MM.1S (cell line): Measurements from ENCODE around the gene COL25A1.

Experiments used
- DNase-seq: peaks from one replicate; pipeline ENCODE4 v3.0.0-alpha.2; 2015
- H2AFZ ChIP-seq: fragments of 300-600 bp; sonication (generic); 2 replicates; pipeline ENCODE4 v1.6.0; 2016; ENCODE audit warnings: antibody characterized with exemption, low read length
- H3F3A ChIP-seq: fragments of 300-600 bp; sonication (generic); 2 replicates; pipeline ENCODE4 v1.6.1; 2016; ENCODE audit warnings: mild to moderate bottlenecking, antibody characterized with exemption, low read length, moderate library complexity, mixed read lengths; ENCODE audit not compliant: insufficient read depth
- H3K27ac ChIP-seq: fragments of 300-600 bp; sonication (generic); 2 replicates; pipeline ENCODE4 v1.5.1; 2016; ENCODE audit warnings: mild to moderate bottlenecking, low read length
- H3K27me3 ChIP-seq: fragments of 300-600 bp; sonication (generic); replicated peaks from 2 replicates; pipeline ENCODE4 v1.6.0; 2016; ENCODE audit warnings: low read length; ENCODE audit not compliant: insufficient read depth
- H3K36me3 ChIP-seq: fragments of 300-600 bp; sonication (generic); replicated peaks from 2 replicates; pipeline ENCODE4 v1.6.1; 2016; ENCODE audit warnings: mild to moderate bottlenecking, low read length, mixed read lengths; ENCODE audit not compliant: insufficient read depth
- H3K4me1 ChIP-seq: fragments of 300-600 bp; sonication (generic); 2 replicates; pipeline ENCODE4 v1.6.1; 2016; ENCODE audit warnings: low read length, mixed read lengths
- H3K4me2 ChIP-seq: fragments of 300-600 bp; sonication (generic); 2 replicates; pipeline ENCODE4 v1.6.0; 2016; ENCODE audit warnings: low read depth, low read length
- H3K4me3 ChIP-seq: fragments of 300-600 bp; sonication (generic); 2 replicates; pipeline ENCODE4 v1.5.1; 2016; ENCODE audit warnings: low read length, mixed read lengths
- H3K79me2 ChIP-seq: fragments of 300-600 bp; sonication (generic); 2 replicates; pipeline ENCODE4 v1.6.1; 2016; ENCODE audit warnings: mixed run types, low read length, mixed read lengths
- H3K9ac ChIP-seq: fragments of 300-600 bp; sonication (generic); 2 replicates; pipeline ENCODE4 v1.6.1; 2016; ENCODE audit warnings: low read length, mixed read lengths
- H3K9me2 ChIP-seq: fragments of 300-600 bp; sonication (generic); replicated peaks from 2 replicates; pipeline ENCODE4 v1.6.1; 2016; ENCODE audit warnings: mild to moderate bottlenecking, low read length, mixed read lengths; ENCODE audit not compliant: insufficient read depth
- H3K9me3 ChIP-seq: fragments of 300-600 bp; sonication (generic); replicated peaks from 2 replicates; pipeline ENCODE4 v1.6.1; 2016; ENCODE audit warnings: mild to moderate bottlenecking, low read length, mixed read lengths; ENCODE audit not compliant: insufficient read depth
- H4K20me1 ChIP-seq: fragments of 300-600 bp; sonication (generic); 2 replicates; pipeline ENCODE4 v1.6.1; 2016; ENCODE audit warnings: mild to moderate bottlenecking, low read length, moderate library complexity, mixed read lengths; ENCODE audit not compliant: insufficient read depth
- CTCF ChIP-seq: fragments of 300-600 bp; sonication (generic); IDR thresholded peaks from 2 replicates; pipeline ENCODE4 v1.5.1; 2016; ENCODE audit warnings: antibody characterized with exemption, low read length, mixed read lengths
- EZH2 ChIP-seq: fragments of 300-600 bp; sonication (generic); optimal IDR thresholded peaks from 2 replicates; pipeline ENCODE3; 2017; ENCODE audit warnings: low read depth, mild to moderate bottlenecking, antibody characterized with exemption, low read length, mixed read lengths
- EZH2phosphoT487 ChIP-seq: fragments of 300-600 bp; sonication (generic); IDR thresholded peaks from 2 replicates; pipeline ENCODE4 v1.6.1; 2018; ENCODE audit warnings: antibody characterized with exemption, low read length

COL25A1 gene

GRCh38 chr4:108887034-108887433 is 415.4 kb downstream of the COL25A1 start:
- no peak for TF ChIP-seq EZH2phosphoT487
- no peak for TF ChIP-seq CTCF
- TF ChIP-seq EZH2, result no peak
- no peaks in the 10 kb centered on the region for H3K36me3 ChIP-seq
- H3K4me1 ChIP-seq, result no peaks in the 10 kb centered on the region
- no peak overlapping the region for H3K27ac ChIP-seq
- no peak for DNase-seq
- no peaks in the 10 kb centered on the region for H3K9me2 ChIP-seq
- H2AFZ ChIP-seq, result no peak overlapping the region
- no peaks in the 10 kb centered on the region for H3K79me2 ChIP-seq
- no peak overlapping the region for H3K4me3 ChIP-seq
- H3K9ac ChIP-seq, result no peak overlapping the region
- no peak overlapping the region for H3K4me2 ChIP-seq
- no peaks in the 10 kb centered on the region for H3F3A ChIP-seq
- no peaks in the 10 kb centered on the region for H3K9me3 ChIP-seq
- no peaks in the 10 kb centered on the region for H4K20me1 ChIP-seq
- no peaks in the 10 kb centered on the region for H3K27me3 ChIP-seq

GRCh38 chr4:108885211-108885610 is 417.2 kb downstream of the COL25A1 start:
- Histone ChIP-seq H3K9ac (no peak overlapping the region), H3K79me2 (no peaks in the 10 kb centered on the region), H2AFZ (no peak overlapping the region), H3K9me3 (no peaks in the 10 kb centered on the region), H3K36me3 (no peaks in the 10 kb centered on the region), H4K20me1 (no peaks in the 10 kb centered on the region), H3K27ac (no peak overlapping the region), H3K9me2 (no peaks in the 10 kb centered on the region), H3K4me3 (no peak overlapping the region), H3K27me3 (no peaks in the 10 kb centered on the region), H3K4me1 (no peaks in the 10 kb centered on the region), H3F3A (no peaks in the 10 kb centered on the region), H3K4me2 (no peak overlapping the region)
- DNase-seq, result no peak
- TF ChIP-seq EZH2 (no peak), EZH2phosphoT487 (no peak), CTCF (no peak)

GRCh38 chr4:108884596-108884995 is 417.9 kb downstream of the COL25A1 start:
- TF ChIP-seq CTCF (no peak), EZH2 (no peak), EZH2phosphoT487 (no peak)
- Histone ChIP-seq H3K79me2 (no peaks in the 10 kb centered on the region), H3K9ac (no peak overlapping the region), H3K36me3 (no peaks in the 10 kb centered on the region), H2AFZ (no peak overlapping the region), H4K20me1 (no peaks in the 10 kb centered on the region), H3K27ac (no peak overlapping the region), H3K4me1 (no peaks in the 10 kb centered on the region), H3K9me3 (no peaks in the 10 kb centered on the region), H3K9me2 (no peaks in the 10 kb centered on the region), H3F3A (no peaks in the 10 kb centered on the region), H3K4me2 (no peak overlapping the region), H3K4me3 (no peak overlapping the region), H3K27me3 (no peaks in the 10 kb centered on the region)
- DNase-seq, result no peak
